Measurements from ENCODE around the gene AKAP13.

AKAP13 gene

DNA sequence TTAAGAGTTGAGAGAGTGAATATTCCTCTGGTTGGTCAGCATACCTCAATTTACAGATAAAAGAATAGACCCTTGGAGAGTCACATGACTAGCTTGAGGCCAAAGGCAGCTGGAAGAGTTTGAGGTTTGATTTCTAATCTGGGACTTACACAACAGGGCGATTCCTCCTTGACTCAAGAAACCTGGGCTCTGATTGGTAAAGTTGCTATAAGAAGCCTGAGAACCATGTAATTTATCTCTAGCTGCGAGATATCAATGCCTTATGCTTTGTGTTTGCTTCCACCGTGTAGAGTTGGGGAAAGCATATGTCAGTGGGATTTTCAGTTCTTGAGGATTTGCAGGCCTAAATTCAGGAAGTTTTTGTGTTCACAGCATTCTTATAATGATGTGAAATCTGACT is 208.3 kb downstream of the AKAP13 start:
- Histone ChIP-seq H3K4me1 (ENCODE audit: control insufficient read depth, insufficient read depth, low read length) (peaks cover 11% of the 10 kb centered on the region), H3K27me3 (ENCODE audit: control insufficient read depth, insufficient read depth, low read length) (no peaks in the 10 kb centered on the region), H3K27ac (ENCODE audit: low read depth, low read length) (peak overlapping the region; percentile 16), H3K9me3 (ENCODE audit: control insufficient read depth, insufficient read depth, low read length) (no peaks in the 10 kb centered on the region), H3K36me3 (ENCODE audit: control insufficient read depth, insufficient read depth, low read length) (no peaks in the 10 kb centered on the region), H3K9ac (ENCODE audit: low read depth, low read length) (no peak overlapping the region), H3K4me3 (ENCODE audit: low read depth, low read length) (no peak overlapping the region)

- H3K9ac ChIP-seq (ENCODE audit: low read depth, low read length), result no peak overlapping the region
- H3K27ac ChIP-seq (ENCODE audit: low read depth, low read length), result no peak overlapping the region
- peaks cover 11% of the 10 kb centered on the region for H3K4me1 ChIP-seq (ENCODE audit: control insufficient read depth, insufficient read depth, low read length)
- H3K9me3 ChIP-seq (ENCODE audit: control insufficient read depth, insufficient read depth, low read length), result no peaks in the 10 kb centered on the region
- H3K36me3 ChIP-seq (ENCODE audit: control insufficient read depth, insufficient read depth, low read length), result no peaks in the 10 kb centered on the region
- no peaks in the 10 kb centered on the region for H3K27me3 ChIP-seq (ENCODE audit: control insufficient read depth, insufficient read depth, low read length)
- no peak overlapping the region for H3K4me3 ChIP-seq (ENCODE audit: low read depth, low read length)
These were observed 209.4 kb downstream of the AKAP13 start for GRCh38 chr15:85589851-85590250.

DNA sequence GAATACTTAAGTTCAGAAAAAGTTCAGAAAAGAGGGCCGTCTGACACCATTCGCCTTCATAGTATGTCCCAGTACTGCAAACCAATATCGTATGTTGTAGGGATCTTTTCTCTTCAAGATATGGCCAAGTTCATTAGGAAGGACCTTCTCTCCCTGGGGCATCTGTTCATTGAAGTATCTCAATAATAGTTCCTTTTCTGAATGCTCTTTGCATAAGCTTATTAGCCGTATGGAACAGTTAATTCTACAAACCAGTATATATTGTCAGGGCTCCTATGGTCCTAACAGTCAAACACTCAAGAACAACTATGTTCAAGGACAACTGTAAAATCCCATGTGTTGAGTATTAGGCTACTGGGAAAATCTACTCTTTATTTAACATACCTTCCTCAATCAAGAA is 211.2 kb downstream of the AKAP13 start:
- Histone ChIP-seq H3K9me3 (ENCODE audit: control insufficient read depth, insufficient read depth, low read length) (no peaks in the 10 kb centered on the region), H3K9ac (ENCODE audit: low read depth, low read length) (no peak overlapping the region), H3K27me3 (ENCODE audit: control insufficient read depth, insufficient read depth, low read length) (no peaks in the 10 kb centered on the region), H3K27ac (ENCODE audit: low read depth, low read length) (no peak overlapping the region), H3K4me3 (ENCODE audit: low read depth, low read length) (no peak overlapping the region), H3K4me1 (ENCODE audit: control insufficient read depth, insufficient read depth, low read length) (peaks cover 11% of the 10 kb centered on the region), H3K36me3 (ENCODE audit: control insufficient read depth, insufficient read depth, low read length) (no peaks in the 10 kb centered on the region)

DNA sequence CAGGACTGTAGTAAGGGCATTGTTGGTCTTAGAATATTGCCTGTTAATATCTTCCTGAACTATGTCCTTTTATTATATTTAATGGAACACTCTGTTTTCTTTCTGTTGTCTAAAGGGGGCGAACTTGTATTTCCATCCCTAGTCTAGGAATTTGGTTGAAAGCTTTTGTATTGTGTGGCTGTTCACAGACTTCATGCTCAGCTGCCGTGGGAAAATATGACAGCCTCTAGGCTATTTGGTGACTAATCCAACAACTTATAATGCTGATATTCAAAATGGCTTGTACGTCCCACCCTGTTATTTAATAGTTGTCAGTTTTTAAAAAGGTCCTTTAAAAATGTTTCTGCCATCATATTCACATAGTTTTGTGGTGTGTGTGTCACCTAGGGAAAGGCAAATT is 211.7 kb downstream of the AKAP13 start:
- H3K4me3 ChIP-seq (ENCODE audit: low read depth, low read length), result no peak overlapping the region
- no peaks in the 10 kb centered on the region for H3K36me3 ChIP-seq (ENCODE audit: control insufficient read depth, insufficient read depth, low read length)
- H3K9ac ChIP-seq (ENCODE audit: low read depth, low read length), result no peak overlapping the region
- no peaks in the 10 kb centered on the region for H3K9me3 ChIP-seq (ENCODE audit: control insufficient read depth, insufficient read depth, low read length)
- H3K27me3 ChIP-seq (ENCODE audit: control insufficient read depth, insufficient read depth, low read length), result no peaks in the 10 kb centered on the region
- peaks cover 11% of the 10 kb centered on the region for H3K4me1 ChIP-seq (ENCODE audit: control insufficient read depth, insufficient read depth, low read length)
- H3K27ac ChIP-seq (ENCODE audit: low read depth, low read length), result no peak overlapping the region

- Histone ChIP-seq H3K36me3 (ENCODE audit: control insufficient read depth, insufficient read depth, low read length) (no peaks in the 10 kb centered on the region), H3K27me3 (ENCODE audit: control insufficient read depth, insufficient read depth, low read length) (no peaks in the 10 kb centered on the region), H3K9ac (ENCODE audit: low read depth, low read length) (no peak overlapping the region), H3K27ac (ENCODE audit: low read depth, low read length) (no peak overlapping the region), H3K4me3 (ENCODE audit: low read depth, low read length) (no peak overlapping the region), H3K4me1 (ENCODE audit: control insufficient read depth, insufficient read depth, low read length) (no peaks in the 10 kb centered on the region), H3K9me3 (ENCODE audit: control insufficient read depth, insufficient read depth, low read length) (no peaks in the 10 kb centered on the region)
These were observed 213.5 kb downstream of the AKAP13 start for GRCh38 chr15:85593809-85594445.

- no peak overlapping the region for H3K4me3 ChIP-seq (ENCODE audit: low read depth, low read length)
- H3K9ac ChIP-seq (ENCODE audit: low read depth, low read length), result no peak overlapping the region
- no peaks in the 10 kb centered on the region for H3K36me3 ChIP-seq (ENCODE audit: control insufficient read depth, insufficient read depth, low read length)
- H3K27ac ChIP-seq (ENCODE audit: low read depth, low read length), result no peak overlapping the region
- no peaks in the 10 kb centered on the region for H3K9me3 ChIP-seq (ENCODE audit: control insufficient read depth, insufficient read depth, low read length)
- H3K4me1 ChIP-seq (ENCODE audit: control insufficient read depth, insufficient read depth, low read length), result no peaks in the 10 kb centered on the region
- H3K27me3 ChIP-seq (ENCODE audit: control insufficient read depth, insufficient read depth, low read length), result no peaks in the 10 kb centered on the region
These were observed 215.6 kb downstream of the AKAP13 start for GRCh38 chr15:85595804-85596536.

DNA sequence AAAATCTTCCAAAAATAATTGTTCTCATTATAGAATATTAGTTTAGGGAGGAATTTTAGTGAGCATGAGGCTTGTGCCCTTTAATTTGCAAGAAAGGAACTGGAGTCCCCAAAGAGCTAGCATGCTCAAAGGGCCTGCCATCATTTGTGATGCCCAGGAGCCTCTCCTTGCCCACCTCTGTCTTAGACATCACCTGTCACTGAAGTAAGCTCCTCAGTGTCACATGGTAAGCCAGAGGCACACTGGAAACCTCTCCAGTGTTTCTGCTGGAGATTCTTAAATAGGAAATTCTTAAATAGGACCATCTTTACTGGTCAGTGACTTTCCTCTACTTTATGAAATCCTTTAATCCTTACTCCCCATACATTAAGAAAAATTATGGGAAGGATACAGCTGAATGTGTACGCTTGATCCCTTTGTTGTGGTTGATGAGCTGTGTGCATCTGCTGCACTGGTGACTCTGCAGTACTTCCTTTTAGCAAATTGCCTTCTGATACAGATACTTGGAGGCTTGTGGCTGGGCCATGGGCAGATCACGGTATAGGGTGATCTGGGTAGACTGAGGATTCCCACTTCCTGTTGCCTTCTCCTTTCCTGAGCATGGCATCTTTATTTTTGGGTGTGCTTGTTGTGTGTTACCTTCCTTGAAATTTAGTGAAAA is 216.9 kb downstream of the AKAP13 start:
- H3K27ac ChIP-seq (ENCODE audit: low read depth, low read length), result no peak overlapping the region
- no peak overlapping the region for H3K4me3 ChIP-seq (ENCODE audit: low read depth, low read length)
- H3K27me3 ChIP-seq (ENCODE audit: control insufficient read depth, insufficient read depth, low read length), result no peaks in the 10 kb centered on the region
- H3K9me3 ChIP-seq (ENCODE audit: control insufficient read depth, insufficient read depth, low read length), result no peaks in the 10 kb centered on the region
- H3K4me1 ChIP-seq (ENCODE audit: control insufficient read depth, insufficient read depth, low read length), result no peaks in the 10 kb centered on the region
- no peak overlapping the region for H3K9ac ChIP-seq (ENCODE audit: low read depth, low read length)
- no peaks in the 10 kb centered on the region for H3K36me3 ChIP-seq (ENCODE audit: control insufficient read depth, insufficient read depth, low read length)

DNA sequence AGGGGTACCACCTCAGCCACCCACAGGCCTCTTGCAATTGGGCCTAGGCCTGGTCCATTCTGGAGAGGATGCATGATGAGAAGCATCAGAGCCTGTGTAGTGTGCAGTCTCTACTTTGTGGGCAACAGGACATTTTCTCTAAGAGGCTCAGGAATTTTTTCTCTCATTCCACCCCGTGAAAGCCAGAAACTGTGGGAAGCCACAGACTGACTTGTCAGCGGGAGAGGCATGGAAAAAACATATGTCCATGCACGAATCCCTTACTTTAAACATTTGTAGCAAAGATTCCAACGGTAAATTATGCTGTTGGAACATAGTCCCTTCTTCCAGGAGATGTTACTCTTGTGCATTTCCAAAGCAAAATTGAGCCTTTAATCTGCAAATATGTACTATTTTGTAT is 217.8 kb downstream of the AKAP13 start:
- no peaks in the 10 kb centered on the region for H3K9me3 ChIP-seq (ENCODE audit: control insufficient read depth, insufficient read depth, low read length)
- H3K4me1 ChIP-seq (ENCODE audit: control insufficient read depth, insufficient read depth, low read length), result no peaks in the 10 kb centered on the region
- peak overlapping the region; percentile 4 for H3K27ac ChIP-seq (ENCODE audit: low read depth, low read length)
- peaks cover 2% of the 10 kb centered on the region; the same call in 1 of the 2 replicates for H3K36me3 ChIP-seq (ENCODE audit: control insufficient read depth, insufficient read depth, low read length)
- no peak overlapping the region for H3K4me3 ChIP-seq (ENCODE audit: low read depth, low read length)
- no peaks in the 10 kb centered on the region for H3K27me3 ChIP-seq (ENCODE audit: control insufficient read depth, insufficient read depth, low read length)
- H3K9ac ChIP-seq (ENCODE audit: low read depth, low read length), result no peak overlapping the region

DNA sequence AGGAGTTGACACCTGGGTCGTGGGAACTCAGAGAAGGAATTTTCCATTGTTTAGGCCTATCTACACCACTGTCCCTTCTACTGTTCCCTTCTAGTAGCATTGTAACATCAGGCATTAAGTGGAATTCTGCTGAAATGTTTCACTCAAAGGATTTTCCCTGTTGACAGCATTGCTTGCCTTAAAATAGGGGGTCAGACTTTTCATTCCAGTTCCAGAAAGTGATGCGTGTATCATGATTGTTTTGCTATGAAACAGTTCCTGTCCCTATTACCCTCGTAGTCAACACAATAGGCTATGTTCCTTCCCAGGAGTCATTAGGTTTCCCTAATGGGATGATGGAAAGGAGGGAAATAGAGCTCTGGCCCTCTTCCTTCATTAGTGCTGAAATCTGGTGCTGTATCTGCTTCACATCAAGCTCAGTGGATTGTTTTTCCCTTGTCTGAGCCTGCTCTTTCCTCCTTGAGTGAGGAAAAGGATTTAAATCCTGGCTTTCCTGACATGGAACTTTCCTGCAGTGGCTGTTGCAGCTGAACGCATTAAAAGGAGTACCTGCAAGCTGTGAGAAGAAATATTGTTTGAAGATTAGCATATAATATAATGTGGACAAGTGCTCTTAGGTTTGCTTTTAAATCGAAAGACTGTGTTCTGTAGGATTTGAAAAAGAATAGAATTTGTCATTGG is 218.5 kb downstream of the AKAP13 start:
- H3K9me3 ChIP-seq (ENCODE audit: control insufficient read depth, insufficient read depth, low read length), result no peaks in the 10 kb centered on the region
- no peak overlapping the region for H3K4me3 ChIP-seq (ENCODE audit: low read depth, low read length)
- H3K27ac ChIP-seq (ENCODE audit: low read depth, low read length), result no peak overlapping the region
- H3K27me3 ChIP-seq (ENCODE audit: control insufficient read depth, insufficient read depth, low read length), result no peaks in the 10 kb centered on the region
- H3K9ac ChIP-seq (ENCODE audit: low read depth, low read length), result no peak overlapping the region
- peaks cover 6% of the 10 kb centered on the region; the same call in 1 of the 2 replicates for H3K36me3 ChIP-seq (ENCODE audit: control insufficient read depth, insufficient read depth, low read length)
- H3K4me1 ChIP-seq (ENCODE audit: control insufficient read depth, insufficient read depth, low read length), result no peaks in the 10 kb centered on the region

DNA sequence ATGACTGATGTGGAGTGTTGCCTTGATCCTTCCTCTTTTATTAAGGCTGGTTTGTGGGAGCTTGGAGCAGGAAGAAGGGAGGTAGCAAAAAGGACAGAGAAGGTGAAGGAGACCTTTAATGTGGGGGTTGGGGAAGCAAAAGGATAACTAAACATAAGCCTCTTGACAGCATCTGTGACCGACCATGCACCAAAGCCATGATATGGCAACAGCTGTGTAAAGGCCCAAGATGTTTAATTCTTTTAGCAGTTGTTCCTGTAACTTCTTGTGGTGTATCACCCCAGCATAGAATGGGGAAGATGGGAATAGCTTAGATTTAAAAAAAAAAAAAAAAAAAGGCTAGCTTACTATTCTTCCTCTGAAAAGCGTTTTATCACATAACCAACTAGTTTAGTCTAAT is 219.6 kb downstream of the AKAP13 start:
- Histone ChIP-seq H3K4me1 (ENCODE audit: control insufficient read depth, insufficient read depth, low read length) (no peaks in the 10 kb centered on the region), H3K27me3 (ENCODE audit: control insufficient read depth, insufficient read depth, low read length) (no peaks in the 10 kb centered on the region), H3K27ac (ENCODE audit: low read depth, low read length) (no peak overlapping the region), H3K4me3 (ENCODE audit: low read depth, low read length) (no peak overlapping the region), H3K36me3 (ENCODE audit: control insufficient read depth, insufficient read depth, low read length) (peaks cover 6% of the 10 kb centered on the region; the same call in 1 of the 2 replicates), H3K9ac (ENCODE audit: low read depth, low read length) (no peak overlapping the region), H3K9me3 (ENCODE audit: control insufficient read depth, insufficient read depth, low read length) (no peaks in the 10 kb centered on the region)

- Histone ChIP-seq H3K27ac (ENCODE audit: low read depth, low read length) (no peak overlapping the region), H3K9me3 (ENCODE audit: control insufficient read depth, insufficient read depth, low read length) (no peaks in the 10 kb centered on the region), H3K36me3 (ENCODE audit: control insufficient read depth, insufficient read depth, low read length) (peaks cover 6% of the 10 kb centered on the region; the same call in 1 of the 2 replicates), H3K4me3 (ENCODE audit: low read depth, low read length) (no peak overlapping the region), H3K4me1 (ENCODE audit: control insufficient read depth, insufficient read depth, low read length) (no peaks in the 10 kb centered on the region), H3K9ac (ENCODE audit: low read depth, low read length) (no peak overlapping the region), H3K27me3 (ENCODE audit: control insufficient read depth, insufficient read depth, low read length) (no peaks in the 10 kb centered on the region)
These were observed 222.8 kb downstream of the AKAP13 start for GRCh38 chr15:85603160-85603559.

Data from HUES48 (cell line).